Loucy (cell line): ENCODE results near the gene PTPRA.

Experiments used
- EZH2phosphoT487 ChIP-seq: fragments of 200-600 bp; IDR thresholded peaks from 2 replicates; pipeline ENCODE4 v1.6.1; 2018; ENCODE audit warnings: antibody characterized with exemption, mild to moderate bottlenecking, moderate library complexity, borderline replicate concordance
- TF ChIP-seq, protein P1 (sequence below): fragments of 200-600 bp; sonication (generic); conservative IDR thresholded peaks from 2 replicates; pipeline ENCODE4 v1.5.1; 2014; ENCODE audit warnings: mild to moderate bottlenecking, antibody characterized with exemption, low read length

DNA sequence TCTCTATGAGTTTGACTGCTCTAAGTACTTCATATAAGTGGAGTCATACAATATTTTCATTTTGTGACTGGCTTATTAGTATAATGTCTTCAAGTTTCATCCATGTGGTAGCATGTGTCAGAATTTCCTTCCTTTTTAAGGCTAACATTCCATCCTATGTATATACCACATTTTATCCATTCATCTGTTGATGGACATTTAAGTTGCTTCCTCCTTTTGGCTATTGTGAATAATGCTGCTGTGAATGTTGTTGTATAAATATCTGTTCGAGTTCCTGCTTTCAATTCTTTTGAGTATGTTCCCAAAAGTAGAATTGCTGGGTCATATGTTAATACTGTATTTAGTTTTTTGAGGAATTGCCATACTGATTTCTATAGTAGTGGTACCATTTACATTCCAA, 79.5 kb downstream of the PTPRA start:
- TF ChIP-seq, protein P1, sequence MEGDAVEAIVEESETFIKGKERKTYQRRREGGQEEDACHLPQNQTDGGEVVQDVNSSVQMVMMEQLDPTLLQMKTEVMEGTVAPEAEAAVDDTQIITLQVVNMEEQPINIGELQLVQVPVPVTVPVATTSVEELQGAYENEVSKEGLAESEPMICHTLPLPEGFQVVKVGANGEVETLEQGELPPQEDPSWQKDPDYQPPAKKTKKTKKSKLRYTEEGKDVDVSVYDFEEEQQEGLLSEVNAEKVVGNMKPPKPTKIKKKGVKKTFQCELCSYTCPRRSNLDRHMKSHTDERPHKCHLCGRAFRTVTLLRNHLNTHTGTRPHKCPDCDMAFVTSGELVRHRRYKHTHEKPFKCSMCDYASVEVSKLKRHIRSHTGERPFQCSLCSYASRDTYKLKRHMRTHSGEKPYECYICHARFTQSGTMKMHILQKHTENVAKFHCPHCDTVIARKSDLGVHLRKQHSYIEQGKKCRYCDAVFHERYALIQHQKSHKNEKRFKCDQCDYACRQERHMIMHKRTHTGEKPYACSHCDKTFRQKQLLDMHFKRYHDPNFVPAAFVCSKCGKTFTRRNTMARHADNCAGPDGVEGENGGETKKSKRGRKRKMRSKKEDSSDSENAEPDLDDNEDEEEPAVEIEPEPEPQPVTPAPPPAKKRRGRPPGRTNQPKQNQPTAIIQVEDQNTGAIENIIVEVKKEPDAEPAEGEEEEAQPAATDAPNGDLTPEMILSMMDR = no peak
- TF ChIP-seq EZH2phosphoT487 = no peak
